ENCODE measurements around the gene SPATA6L.
"Not testable (repeated sequence)": the region's sequence is repeated elsewhere in the genome, so short reads cannot be mapped to it uniquely, and the experiment has no call there.

Gene SPATA6L

DNA sequence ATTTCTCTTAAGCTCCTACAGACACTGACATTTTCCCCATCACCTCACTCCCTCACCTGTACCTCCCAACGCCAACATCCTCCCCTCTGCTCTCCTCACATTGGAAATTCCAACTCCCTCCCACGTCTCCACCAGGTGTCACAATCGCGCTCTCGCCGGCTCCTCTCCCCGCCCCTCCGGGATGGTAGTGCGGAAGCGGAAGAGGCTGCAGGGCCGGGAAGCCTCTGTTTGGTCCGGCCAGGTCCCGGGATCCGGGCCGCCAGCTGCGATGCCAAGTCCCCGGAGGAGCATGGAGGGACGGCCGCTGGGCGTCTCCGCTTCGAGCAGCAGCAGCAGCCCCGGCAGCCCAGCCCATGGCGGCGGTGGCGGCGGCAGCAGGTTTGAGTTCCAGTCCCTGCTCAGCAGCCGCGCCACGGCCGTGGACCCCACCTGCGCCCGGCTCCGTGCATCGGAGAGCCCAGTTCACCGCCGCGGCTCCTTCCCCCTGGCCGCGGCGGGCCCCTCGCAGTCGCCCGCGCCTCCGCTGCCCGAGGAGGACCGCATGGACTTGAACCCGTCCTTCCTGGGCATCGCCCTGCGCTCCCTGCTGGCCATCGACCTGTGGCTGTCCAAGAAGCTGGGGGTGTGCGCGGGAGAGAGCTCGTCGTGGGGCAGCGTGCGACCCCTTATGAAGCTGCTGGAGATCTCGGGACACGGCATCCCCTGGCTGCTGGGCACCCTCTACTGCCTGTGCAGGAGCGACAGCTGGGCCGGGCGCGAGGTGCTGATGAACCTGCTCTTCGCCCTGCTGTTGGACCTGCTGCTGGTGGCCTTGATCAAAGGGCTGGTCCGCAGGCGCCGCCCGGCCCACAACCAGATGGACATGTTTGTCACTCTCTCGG, 3.9 kb downstream of the SPATA6L start, which contains the start of gene PLPP6:
Gene PLPP6, plus strand, starts transcription at position 187 of the 881 bp plus-strand sequence. Its CDS starts 82 bp downstream, at position 269.
- Histone ChIP-seq H3K9ac (ENCODE audit: low read length) (peak within 1 kb of the TSS; percentile 71), H2AFZ (ENCODE audit: low read depth, low read length, severe bottlenecking) (peak within 1 kb of the TSS; percentile 81), H3K79me2 (ENCODE audit: insufficient read depth, low read length) (no peaks in the 10 kb centered on the region), H3K27ac (ENCODE audit: low read depth, low read length) (no peak within 1 kb of the TSS), H4K20me1 (ENCODE audit: low read depth, low read length) (no peaks in the 10 kb centered on the region), H3K4me3 (ENCODE audit: insufficient read depth, low read length, poor library complexity, severe bottlenecking) (peak within 1 kb of the TSS; percentile 67), H3F3A (ENCODE audit: insufficient read depth) (peaks cover 6% of the 10 kb centered on the region), H3K27me3 (ENCODE audit: low read length) (no peaks in the 10 kb centered on the region), H3K9me2 (replicated peaks; ENCODE audit: insufficient read depth, low read length) (no peaks in the 10 kb centered on the region), H3K36me3 (ENCODE audit: low read length) (no peaks in the 10 kb centered on the region), H3K9me3 (ENCODE audit: insufficient read depth, low read length) (no peaks in the 10 kb centered on the region), H3K4me2 (ENCODE audit: low read depth, low read length, poor library complexity, severe bottlenecking) (peak within 1 kb of the TSS; percentile 50)
- TF ChIP-seq, protein P1, sequence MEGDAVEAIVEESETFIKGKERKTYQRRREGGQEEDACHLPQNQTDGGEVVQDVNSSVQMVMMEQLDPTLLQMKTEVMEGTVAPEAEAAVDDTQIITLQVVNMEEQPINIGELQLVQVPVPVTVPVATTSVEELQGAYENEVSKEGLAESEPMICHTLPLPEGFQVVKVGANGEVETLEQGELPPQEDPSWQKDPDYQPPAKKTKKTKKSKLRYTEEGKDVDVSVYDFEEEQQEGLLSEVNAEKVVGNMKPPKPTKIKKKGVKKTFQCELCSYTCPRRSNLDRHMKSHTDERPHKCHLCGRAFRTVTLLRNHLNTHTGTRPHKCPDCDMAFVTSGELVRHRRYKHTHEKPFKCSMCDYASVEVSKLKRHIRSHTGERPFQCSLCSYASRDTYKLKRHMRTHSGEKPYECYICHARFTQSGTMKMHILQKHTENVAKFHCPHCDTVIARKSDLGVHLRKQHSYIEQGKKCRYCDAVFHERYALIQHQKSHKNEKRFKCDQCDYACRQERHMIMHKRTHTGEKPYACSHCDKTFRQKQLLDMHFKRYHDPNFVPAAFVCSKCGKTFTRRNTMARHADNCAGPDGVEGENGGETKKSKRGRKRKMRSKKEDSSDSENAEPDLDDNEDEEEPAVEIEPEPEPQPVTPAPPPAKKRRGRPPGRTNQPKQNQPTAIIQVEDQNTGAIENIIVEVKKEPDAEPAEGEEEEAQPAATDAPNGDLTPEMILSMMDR (IDR thresholded peaks at IDR 0.05; ENCODE audit: insufficient read depth, low read length, poor library complexity, severe bottlenecking): peak; percentile 51
- no peak for TF ChIP-seq EZH2phosphoT487 (conservative IDR thresholded peaks at IDR 0.05; ENCODE audit: low read length)

DNA sequence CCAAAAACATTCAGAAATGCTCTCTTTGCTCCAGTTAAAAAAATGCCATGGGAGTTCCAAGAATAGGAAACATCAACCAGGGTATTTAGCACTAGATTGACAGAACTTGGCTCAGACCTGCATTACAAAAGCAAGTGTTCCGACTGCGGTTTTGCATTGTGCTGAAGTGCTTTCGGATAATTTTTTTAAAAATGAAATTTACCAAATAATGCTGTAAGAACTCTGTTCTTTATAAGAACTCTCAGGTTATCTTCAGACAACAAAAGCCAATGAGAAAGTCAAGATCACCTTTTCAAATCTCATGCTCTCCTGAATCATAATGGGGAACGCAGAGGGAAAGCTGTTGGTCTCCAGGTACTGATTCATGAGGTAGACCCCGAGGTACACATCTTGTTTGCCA, 4.7 kb downstream of the SPATA6L start:
- peak overlapping the region; percentile 71 for H3K9ac ChIP-seq (ENCODE audit: low read length)
- no peak overlapping the region for H3K27ac ChIP-seq (ENCODE audit: low read depth, low read length)
- H3K36me3 ChIP-seq (ENCODE audit: low read length): no peaks in the 10 kb centered on the region
- H3K9me2 ChIP-seq (replicated peaks; ENCODE audit: insufficient read depth, low read length): no peaks in the 10 kb centered on the region
- TF ChIP-seq, protein P1 (IDR thresholded peaks at IDR 0.05; ENCODE audit: insufficient read depth, low read length, poor library complexity, severe bottlenecking): no peak
- no peak for TF ChIP-seq EZH2phosphoT487 (conservative IDR thresholded peaks at IDR 0.05; ENCODE audit: low read length)
- H3K79me2 ChIP-seq (ENCODE audit: insufficient read depth, low read length): no peaks in the 10 kb centered on the region
- H3K27me3 ChIP-seq (ENCODE audit: low read length): no peaks in the 10 kb centered on the region
- H4K20me1 ChIP-seq (ENCODE audit: low read depth, low read length): no peaks in the 10 kb centered on the region
- H3K4me2 ChIP-seq (ENCODE audit: low read depth, low read length, poor library complexity, severe bottlenecking): peak overlapping the region; percentile 50
- peak overlapping the region; percentile 67 for H3K4me3 ChIP-seq (ENCODE audit: insufficient read depth, low read length, poor library complexity, severe bottlenecking)
- H2AFZ ChIP-seq (ENCODE audit: low read depth, low read length, severe bottlenecking): peak overlapping the region; percentile 81
- H3K9me3 ChIP-seq (ENCODE audit: insufficient read depth, low read length): no peaks in the 10 kb centered on the region
- peaks cover 6% of the 10 kb centered on the region for H3F3A ChIP-seq (ENCODE audit: insufficient read depth)

DNA sequence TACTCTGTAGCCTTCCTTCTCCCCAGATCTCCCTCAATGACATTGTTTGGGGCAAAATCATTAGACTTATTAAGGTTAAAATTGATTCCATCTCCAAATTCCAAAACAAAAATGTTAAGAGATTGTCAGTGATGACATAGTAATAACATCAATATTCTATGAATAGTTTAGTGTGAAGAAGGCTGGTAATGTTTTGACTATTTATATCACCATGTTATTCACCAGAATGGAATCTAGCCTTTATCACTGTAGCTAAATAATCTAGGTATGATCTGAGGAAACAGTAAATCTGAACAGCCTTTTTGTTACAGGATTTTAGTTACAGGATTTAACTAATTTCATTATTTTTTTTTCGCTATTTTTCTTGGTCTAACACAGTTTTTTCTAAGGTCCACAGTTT, 5.1 kb downstream of the SPATA6L start:
- peak overlapping the region; percentile 81 for H2AFZ ChIP-seq (ENCODE audit: low read depth, low read length, severe bottlenecking)
- H3K27me3 ChIP-seq (ENCODE audit: low read length): no peaks in the 10 kb centered on the region
- no peaks in the 10 kb centered on the region for H3K9me2 ChIP-seq (replicated peaks; ENCODE audit: insufficient read depth, low read length)
- no peaks in the 10 kb centered on the region for H3K36me3 ChIP-seq (ENCODE audit: low read length)
- H3K79me2 ChIP-seq (ENCODE audit: insufficient read depth, low read length): no peaks in the 10 kb centered on the region
- no peak overlapping the region for H3K4me3 ChIP-seq (ENCODE audit: insufficient read depth, low read length, poor library complexity, severe bottlenecking)
- peaks cover 6% of the 10 kb centered on the region for H3F3A ChIP-seq (ENCODE audit: insufficient read depth)
- 0 out of 2 replicates have a peak overlapping the region, but pooled peaks have one; percentile 71 for H3K9ac ChIP-seq (ENCODE audit: low read length)
- H4K20me1 ChIP-seq (ENCODE audit: low read depth, low read length): no peaks in the 10 kb centered on the region
- TF ChIP-seq, protein P1 (IDR thresholded peaks at IDR 0.05; ENCODE audit: insufficient read depth, low read length, poor library complexity, severe bottlenecking): no peak
- no peak for TF ChIP-seq EZH2phosphoT487 (conservative IDR thresholded peaks at IDR 0.05; ENCODE audit: low read length)
- no peaks in the 10 kb centered on the region for H3K9me3 ChIP-seq (ENCODE audit: insufficient read depth, low read length)
- peak overlapping the region; percentile 50 for H3K4me2 ChIP-seq (ENCODE audit: low read depth, low read length, poor library complexity, severe bottlenecking)
- H3K27ac ChIP-seq (ENCODE audit: low read depth, low read length): no peak overlapping the region

DNA sequence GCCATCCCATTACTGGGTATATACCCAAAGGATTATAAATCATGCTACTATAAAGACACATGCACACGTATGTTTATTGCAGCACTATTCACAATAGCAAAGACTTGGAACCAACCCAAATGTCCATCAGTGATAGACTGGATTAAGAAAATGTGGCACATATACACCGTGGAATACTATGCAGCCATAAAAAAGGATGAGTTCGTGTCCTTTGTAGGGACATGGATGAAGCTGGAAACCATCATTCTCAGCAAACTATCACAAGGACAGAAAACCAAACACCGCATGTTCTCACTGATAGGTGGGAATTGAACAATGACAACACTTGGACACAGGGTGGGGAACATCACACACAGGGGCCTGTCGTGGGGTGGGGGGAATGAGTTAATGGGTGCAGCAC, 5.6 kb downstream of the SPATA6L start:
- H3K9me3 ChIP-seq (ENCODE audit: insufficient read depth, low read length); H3K36me3 ChIP-seq (ENCODE audit: low read length); H3F3A ChIP-seq (ENCODE audit: insufficient read depth); H3K79me2 ChIP-seq (ENCODE audit: insufficient read depth, low read length); H3K4me2 ChIP-seq (ENCODE audit: low read depth, low read length, poor library complexity, severe bottlenecking); H3K27ac ChIP-seq (ENCODE audit: low read depth, low read length); H4K20me1 ChIP-seq (ENCODE audit: low read depth, low read length); H3K27me3 ChIP-seq (ENCODE audit: low read length); H3K4me3 ChIP-seq (ENCODE audit: insufficient read depth, low read length, poor library complexity, severe bottlenecking); H3K9ac ChIP-seq (ENCODE audit: low read length); H3K9me2 ChIP-seq (replicated peaks; ENCODE audit: insufficient read depth, low read length); H2AFZ ChIP-seq (ENCODE audit: low read depth, low read length, severe bottlenecking): not testable (repeated sequence)

Measured in SU-DHL-6 (cell line).